ENCODE measurements around the gene ARID4B. TPM values are rescaled to one million over a fixed set of nuclear protein-coding genes. Genes with fewer than 3 reads are reported as not detected.

The ARID4B gene
- total RNA-seq, 1 experiment from 2014 or later = 34.5 TPM

DNA sequence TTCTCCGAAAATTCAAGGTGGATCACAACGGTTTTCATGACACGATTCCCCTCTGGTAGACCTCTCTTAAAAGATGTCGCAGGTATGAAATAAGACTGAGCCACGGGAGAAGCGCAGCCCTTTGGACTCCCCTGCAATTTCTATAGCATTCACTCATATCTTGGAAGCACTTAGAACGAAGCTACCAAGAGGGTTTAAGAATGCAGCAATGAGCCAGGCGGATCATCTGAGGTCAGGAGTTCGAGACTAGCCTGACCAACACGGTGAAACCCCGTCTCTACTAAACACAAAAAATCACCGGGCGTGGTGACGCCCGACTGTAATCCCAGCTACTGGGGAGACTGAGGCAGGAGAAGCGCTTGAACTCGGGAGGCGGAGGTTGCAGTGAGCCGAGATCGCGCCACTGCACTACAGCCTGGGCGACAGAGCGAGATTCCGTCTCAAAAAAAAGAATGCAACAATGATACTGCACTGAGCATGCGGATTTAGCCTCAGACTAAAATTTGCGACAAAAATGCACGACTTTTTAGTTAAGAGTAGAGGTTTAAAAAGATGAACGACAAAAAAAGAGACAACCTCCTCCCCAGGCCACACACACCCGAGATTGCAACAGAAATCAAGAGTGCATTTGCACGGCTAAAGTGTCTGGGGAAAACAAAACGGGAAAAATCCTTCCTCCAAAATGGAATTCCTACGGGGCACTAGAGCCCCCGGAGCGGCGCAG lies 200.1 kb downstream of the ARID4B start:
- no peak for DNase-seq (ENCODE audit: low spot score)

DNA sequence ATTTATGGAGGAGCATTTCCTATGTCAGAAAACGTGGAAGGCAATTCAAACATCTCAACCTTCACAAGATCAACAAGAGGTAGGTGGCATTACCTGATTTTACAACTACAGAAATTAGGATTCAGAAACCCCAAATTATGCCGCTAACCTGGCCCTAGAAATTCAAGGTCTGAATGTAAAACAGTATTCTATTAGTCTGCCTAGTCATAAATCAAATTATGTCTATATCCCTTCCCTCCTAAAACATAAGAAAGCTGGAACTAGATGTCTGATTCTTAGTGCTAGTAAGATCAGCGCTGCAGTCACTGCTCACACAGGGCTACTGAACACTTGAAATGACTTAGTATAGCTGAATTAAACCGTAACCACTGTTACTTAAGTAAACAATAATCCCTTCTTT lies 200.8 kb downstream of the ARID4B start:
- DNase-seq (ENCODE audit: low spot score) = peak; percentile 19

DNA sequence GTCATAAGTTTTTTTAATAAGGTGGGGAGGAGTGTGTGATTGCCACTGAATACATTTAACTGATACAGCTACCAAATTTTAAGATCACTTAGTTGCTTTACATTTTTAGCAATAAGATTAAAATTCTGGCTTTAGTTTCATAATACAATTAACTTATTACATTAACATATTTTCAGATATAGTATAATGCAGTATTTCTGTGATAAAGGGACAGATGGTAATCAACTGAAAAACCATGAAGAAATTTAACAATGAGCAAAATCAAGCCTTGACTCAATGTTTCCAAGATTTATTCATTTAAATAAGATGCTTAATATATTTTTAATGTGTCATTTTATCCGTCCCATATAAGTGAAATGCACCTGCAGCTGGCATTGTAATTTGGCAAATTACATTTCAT lies 203.3 kb downstream of the ARID4B start:
- no peak for DNase-seq (ENCODE audit: low spot score)

DNA sequence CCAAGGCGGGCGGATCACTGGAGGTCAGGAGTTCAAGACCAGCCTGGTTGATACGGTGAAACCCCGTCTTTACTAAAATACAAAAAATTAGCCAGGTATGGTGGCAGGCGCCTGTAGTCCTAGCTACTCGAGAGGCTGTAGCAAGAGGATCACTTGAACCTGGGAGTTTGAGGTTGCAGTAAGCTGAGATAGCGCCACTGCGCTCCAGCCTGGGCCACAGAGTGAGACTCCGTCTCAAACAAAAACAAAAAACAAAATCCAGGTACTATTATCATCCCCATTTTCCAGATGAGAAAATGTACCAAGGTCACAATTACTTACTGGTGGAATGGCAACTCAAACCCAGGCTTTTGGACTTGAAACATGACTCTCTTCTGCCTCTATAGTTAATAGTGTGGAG lies 203.9 kb downstream of the ARID4B start:
- DNase-seq (ENCODE audit: low spot score) = no peak

DNA sequence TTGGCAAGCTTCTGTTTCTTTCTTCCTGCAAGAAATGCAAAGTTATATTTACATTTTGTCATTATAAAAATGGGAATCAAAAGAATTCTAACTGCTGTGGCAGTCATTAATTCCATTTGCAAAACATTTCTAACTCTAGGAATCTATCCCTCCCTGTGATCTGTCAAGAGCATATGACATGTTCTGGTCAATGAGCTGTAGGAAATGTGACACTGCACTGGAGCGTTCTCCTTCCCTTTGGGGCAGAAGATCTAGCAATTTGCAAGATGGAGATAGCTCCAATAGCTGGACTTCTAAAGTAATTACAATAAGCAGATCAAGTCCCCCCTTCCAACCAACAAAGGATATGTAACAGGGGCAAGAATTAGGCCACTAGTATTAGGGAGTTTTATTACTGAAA lies 205.6 kb downstream of the ARID4B start:
- DNase-seq (ENCODE audit: low spot score) = no peak

Small RNA genes lying within 50 kb of the gene (small RNA-seq; reads per million reads assigned to genes)
- gene AL391994.1 (not detected), gene MIR4753 (not detected), gene SNORA14B (2.1 reads per million, percentile 66 among the genes with 10 or more reads in this experiment)

Other genes with a start within 250 kb of the ARID4B start
- 47.0 and 49.0 TPM in 2 replicates for gene TOMM20, start 199.3 kb downstream of the ARID4B start, total RNA-seq (2014; rRNA removed; shearing (Covaris generic))
- gene RBM34, start 166.9 kb downstream of the ARID4B start, total RNA-seq (2014; rRNA removed; shearing (Covaris generic)) = 34.9 and 43.7 TPM in 2 replicates
- 10.0 and 13.6 TPM in 2 replicates for gene GGPS1, start 391 bp upstream of the ARID4B start, total RNA-seq (2014; rRNA removed; shearing (Covaris generic))
- gene TBCE, start 39.2 kb upstream of the ARID4B start, total RNA-seq (2014; rRNA removed; shearing (Covaris generic)) = 12.8 and 13.9 TPM in 2 replicates
- gene B3GALNT2, start 176.3 kb upstream of the ARID4B start, total RNA-seq (2014; rRNA removed; shearing (Covaris generic)) = 20.1 and 30.9 TPM in 2 replicates

All from HT-29 (cell line).